GM18519 (cell line): ENCODE measurements around the gene ZFHX2.

Source experiments
- ATAC-seq: cut with Tn5 transposase; IDR thresholded peaks from one replicate; pipeline ENCODE4 v1.9.1; 2021; ENCODE audit warnings: mild to moderate bottlenecking, moderate library complexity; ENCODE audit not compliant: unreplicated experiment, low FRiP score

Gene ZFHX2

DNA sequence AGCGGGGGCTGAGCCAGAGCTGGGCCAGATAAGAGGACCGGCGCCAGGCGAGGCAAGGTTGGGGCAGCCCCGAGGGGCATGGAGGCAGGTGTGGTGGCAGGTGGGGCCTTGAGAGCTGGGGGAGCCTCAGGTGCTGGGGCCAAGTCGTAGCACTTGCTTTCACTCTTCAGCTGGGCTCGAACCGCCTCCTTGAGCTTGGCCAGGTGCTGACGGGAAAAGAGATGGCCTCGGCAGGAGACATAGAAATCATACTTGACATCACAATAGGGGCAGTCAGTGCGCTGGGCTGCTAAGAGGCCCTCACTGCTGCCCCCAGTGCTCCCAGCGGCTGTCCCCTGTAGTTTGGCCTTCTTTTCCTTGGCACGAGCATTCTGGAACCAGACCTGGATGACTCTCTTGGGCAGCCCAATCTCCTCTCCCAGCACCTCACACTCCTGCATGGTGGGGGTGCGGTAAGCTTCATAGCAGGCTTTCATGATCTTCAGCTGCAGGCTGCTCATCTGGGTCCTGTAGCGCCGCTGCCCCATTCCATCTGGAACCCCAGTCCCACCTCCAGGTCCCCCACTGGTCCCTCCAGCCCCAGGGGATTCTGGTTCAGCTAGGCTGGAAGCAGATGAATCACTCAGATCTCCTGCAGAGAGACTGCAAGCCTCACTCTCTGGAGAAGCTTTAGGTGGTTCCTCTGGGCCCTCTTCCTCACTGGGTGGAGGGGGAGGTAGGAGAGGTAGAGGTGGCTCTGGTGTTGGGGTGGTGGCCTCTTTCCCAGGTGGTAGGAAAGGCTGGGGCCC, 28.1 kb downstream of the ZFHX2 start:
- no peak for ATAC-seq

DNA sequence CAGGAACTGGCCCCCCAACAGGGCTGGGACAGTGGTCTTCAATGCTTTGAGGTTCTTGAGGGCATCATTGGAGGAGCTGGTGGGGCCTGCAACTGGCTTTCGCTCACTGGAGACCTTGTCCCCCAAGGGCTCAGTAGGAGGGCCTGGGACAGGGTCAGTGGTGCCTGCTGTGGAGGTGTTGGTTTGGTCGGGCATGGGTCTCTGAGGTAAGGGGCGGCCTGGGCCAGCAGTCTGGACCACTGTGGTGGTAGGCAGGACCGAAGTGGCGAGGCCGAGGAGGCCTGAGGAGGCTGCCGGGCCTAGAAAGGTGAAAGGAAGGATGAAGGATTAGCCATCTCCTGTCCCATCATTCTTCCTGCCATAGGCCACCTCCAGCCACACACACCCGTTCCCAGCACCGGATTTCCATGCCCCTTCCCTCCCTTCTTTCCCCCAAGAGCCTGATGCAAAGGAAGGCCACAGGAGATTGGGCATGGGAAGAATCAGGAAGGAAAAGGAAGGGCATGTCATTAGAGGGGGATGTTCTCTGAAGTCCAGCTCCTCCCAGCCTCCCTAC, 28.8 kb downstream of the ZFHX2 start:
- ATAC-seq: no peak

GRCh38 chr14:23521785-23522640, 29.6 kb downstream of the ZFHX2 start:
- ATAC-seq: no peak

DNA sequence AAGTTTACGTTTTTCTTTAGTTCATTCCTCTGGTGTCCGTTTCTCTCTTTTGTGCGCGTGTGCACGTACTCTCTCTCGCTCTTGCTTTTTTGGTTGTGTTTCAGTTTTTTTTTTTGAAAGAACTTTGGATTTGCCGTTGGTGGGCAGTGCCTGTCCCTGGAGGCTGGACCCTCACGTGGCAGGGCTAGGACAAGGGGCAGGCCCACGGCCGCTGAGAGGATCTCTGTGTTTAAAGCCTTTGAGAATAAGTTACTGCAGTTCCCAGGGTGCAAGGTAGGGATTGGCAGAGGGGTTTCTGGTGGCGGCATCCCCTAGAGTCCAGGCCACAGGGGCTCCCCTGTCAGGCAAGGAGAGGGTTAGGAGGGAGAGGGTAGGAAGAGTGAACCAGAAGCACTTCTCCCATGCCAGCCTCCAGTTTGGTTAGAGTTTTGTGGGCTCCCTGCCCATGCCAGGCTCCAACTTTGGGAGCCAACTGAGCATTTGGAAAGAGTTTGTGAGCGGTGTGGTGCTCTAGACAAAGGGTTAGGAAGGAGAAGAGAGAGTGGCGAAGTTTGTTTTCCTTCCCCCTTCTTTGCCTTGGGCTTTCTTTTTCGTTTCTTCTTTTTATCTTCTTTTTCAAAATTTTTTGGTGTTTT, 30.5 kb downstream of the ZFHX2 start:
- no peak for ATAC-seq

DNA sequence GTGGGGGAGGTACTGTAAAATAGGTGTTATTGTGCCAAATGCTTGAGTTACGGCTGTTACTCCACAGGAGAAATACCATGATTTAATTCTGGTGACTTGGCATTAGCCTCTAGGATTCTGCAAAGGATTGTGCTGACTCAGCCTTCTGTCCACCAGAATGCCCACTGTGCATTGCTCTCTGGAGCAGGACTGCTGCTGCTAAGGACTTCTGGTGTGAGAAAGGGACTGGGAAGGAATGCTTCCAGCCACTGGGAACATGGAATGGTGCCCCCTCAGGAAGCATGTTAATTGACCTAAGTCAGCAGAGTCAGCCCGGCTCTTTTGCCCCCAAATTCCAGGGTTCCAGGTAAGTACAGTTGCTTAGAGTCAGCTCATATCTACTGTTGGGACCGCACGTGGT, 32.9 kb downstream of the ZFHX2 start:
- no peak for ATAC-seq

GRCh38 chr14:23517650-23518326, 33.8 kb downstream of the ZFHX2 start:
- ATAC-seq: no peak

- ATAC-seq: no peak
Observed at GRCh38 chr14:23514644-23514957, 37.0 kb downstream of the ZFHX2 start.

DNA sequence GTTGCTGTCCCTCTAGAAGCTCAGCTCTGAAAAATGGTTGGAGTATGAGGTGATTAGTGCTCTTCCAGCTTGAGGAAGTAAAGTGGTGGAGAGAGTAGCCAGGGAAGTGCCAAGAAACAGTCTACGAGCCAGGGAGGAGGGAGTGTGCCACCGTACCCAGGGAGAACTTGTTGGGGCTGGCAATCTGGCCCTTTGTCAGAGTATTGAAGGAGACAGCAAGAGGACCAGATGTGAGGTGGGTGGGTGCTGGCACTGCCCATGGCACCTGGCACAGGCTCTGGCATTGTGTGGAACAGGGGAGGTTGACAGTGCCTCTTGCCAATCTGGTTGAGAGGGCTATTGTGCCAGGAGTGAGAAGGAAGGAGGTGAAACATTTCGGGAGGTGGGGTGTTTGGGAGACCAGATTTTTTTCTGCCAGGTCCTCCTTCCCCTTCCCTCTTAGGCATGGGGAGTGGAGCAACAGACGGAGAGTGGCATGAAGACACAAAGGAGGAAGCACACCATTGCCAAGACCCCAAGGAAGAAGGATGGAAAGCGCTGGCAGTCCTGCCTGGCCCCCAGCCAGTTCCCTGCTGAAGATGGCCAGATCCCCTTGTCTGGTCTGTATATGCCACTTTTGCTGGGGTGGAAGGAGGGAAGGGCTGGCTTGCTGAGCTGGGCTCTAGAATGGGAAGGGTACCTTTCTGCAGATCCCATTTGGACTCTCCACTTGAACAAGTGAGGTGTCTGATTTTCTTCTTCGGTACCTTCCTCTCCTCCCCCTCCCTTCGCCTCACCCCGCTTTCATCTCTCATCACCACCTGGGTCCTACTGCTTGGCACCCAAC, 37.5 kb downstream of the ZFHX2 start:
- ATAC-seq: no peak

- no peak for ATAC-seq
Observed at GRCh38 chr14:23513005-23513817, 38.4 kb downstream of the ZFHX2 start.

- ATAC-seq: no peak
Observed at GRCh38 chr14:23512156-23512555, 39.4 kb downstream of the ZFHX2 start.

DNA sequence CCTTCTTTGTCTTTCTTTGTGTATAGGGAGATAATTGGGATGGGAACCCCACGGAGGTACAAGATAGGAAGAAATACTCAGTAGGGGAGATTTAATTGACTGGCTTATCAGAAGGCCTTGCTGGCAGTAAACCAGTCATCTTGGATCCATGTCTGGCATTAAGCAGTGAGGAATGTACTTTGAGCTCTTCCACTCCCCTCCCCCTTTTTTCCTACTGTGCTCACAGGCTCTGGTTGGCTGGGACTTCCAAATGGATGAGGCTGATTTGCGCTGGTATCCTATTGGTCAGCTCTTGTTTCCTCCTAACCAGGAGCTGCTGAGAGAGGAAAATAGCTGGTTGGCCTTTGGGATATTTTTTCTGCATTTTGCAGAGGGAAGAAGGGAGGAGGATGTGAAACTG, 57.3 kb downstream of the ZFHX2 start:
- no peak for ATAC-seq

- ATAC-seq: no peak
Observed at GRCh38 chr14:23492618-23493272, 58.8 kb downstream of the ZFHX2 start.

DNA sequence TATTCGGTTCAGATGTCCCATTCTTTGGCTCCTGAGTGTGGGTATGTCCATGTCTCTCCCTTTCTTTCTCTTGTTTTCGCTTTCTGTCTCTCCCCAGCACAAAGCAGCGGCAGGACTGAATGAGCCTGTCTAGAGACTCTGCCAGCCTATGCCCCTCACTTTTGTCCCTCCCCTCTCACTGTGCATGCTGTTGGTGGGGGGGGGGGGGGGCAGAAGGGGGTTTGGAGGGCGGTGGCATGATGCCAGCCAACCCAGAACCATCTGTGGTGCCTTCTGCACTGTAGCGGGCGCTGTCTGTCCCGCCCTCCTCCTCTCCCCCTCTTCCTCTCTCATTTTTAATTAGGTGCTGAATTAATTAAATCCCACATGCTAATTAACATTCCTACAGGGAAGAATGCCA, 64.3 kb downstream of the ZFHX2 start:
- no peak for ATAC-seq

GRCh38 chr14:23486036-23486435, 65.5 kb downstream of the ZFHX2 start:
- no peak for ATAC-seq

- ATAC-seq: no peak
Observed at GRCh38 chr14:23485326-23485725, 66.2 kb downstream of the ZFHX2 start.

GRCh38 chr14:23483236-23483854, 68.2 kb downstream of the ZFHX2 start:
- ATAC-seq: no peak

- no peak for ATAC-seq
Observed at GRCh38 chr14:23482823-23483148, 68.8 kb downstream of the ZFHX2 start.
